Osteoblast (primary cell): ENCODE data around the gene MEGF11. TPM values are rescaled to one million over a fixed set of nuclear protein-coding genes. Genes with fewer than 3 reads are reported as not detected.

Experiments
- DNase-seq: peaks from one replicate; pipeline ENCODE4 v3.0.0; 2011; ENCODE audit warnings: low spot score, mixed read lengths; ENCODE audit not compliant: insufficient read length; ENCODE audit errors: missing footprints
- H2AFZ ChIP-seq: 2 replicates; pipeline ENCODE4 v1.6.0; 2011; ENCODE audit warnings: mild to moderate bottlenecking, low read length
- H3K27ac ChIP-seq: 2 replicates; pipeline ENCODE4 v1.5.1; 2011; ENCODE audit warnings: mild to moderate bottlenecking, low read depth, low read length, moderate library complexity
- H3K27me3 ChIP-seq: 2 replicates; pipeline ENCODE4 v1.6.0; 2012; ENCODE audit warnings: mild to moderate bottlenecking, control low read depth, inconsistent platforms, low read length, moderate library complexity; ENCODE audit not compliant: insufficient read depth
- H3K36me3 ChIP-seq: 2 replicates; pipeline ENCODE4 v1.5.1; 2011; ENCODE audit warnings: mild to moderate bottlenecking, low read length, control low read depth, moderate library complexity; ENCODE audit not compliant: insufficient read depth
- H3K4me1 ChIP-seq: 2 replicates; pipeline ENCODE4 v1.5.1; 2011; ENCODE audit warnings: mild to moderate bottlenecking, low read length, control low read depth, moderate library complexity; ENCODE audit not compliant: insufficient read depth
- H3K4me2 ChIP-seq: 2 replicates; pipeline ENCODE4 v1.6.0; 2011; ENCODE audit warnings: mild to moderate bottlenecking, low read length; ENCODE audit not compliant: insufficient read depth
- H3K4me3 ChIP-seq: fragments of 200-600 bp; sonication (generic); 3 replicates; pipeline ENCODE4 v1.5.1; 2012; ENCODE audit warnings: mild to moderate bottlenecking, low read length, inconsistent platforms; ENCODE audit not compliant: insufficient read depth
- H3K79me2 ChIP-seq: 2 replicates; pipeline ENCODE4 v1.6.0; 2012; ENCODE audit warnings: mild to moderate bottlenecking, low read length, control low read depth, inconsistent platforms; ENCODE audit not compliant: insufficient read depth
- H3K9me3 ChIP-seq: 2 replicates; pipeline ENCODE4 v1.5.1; 2011; ENCODE audit warnings: low read depth, low read length, control low read depth
- H4K20me1 ChIP-seq: 2 replicates; pipeline ENCODE4 v1.6.0; 2012; ENCODE audit warnings: mild to moderate bottlenecking, low read length, control low read depth; ENCODE audit not compliant: insufficient read depth
- total RNA-seq: library from RNA; depleted of rRNA; stranded (reverse); fragments of >200 nt; gene quantifications from 2 replicates; pipeline ENCODE4 v1.2.3, GENCODE V29; 2012
- TF ChIP-seq, protein P1 (sequence below): IDR thresholded peaks from 2 replicates; pipeline ENCODE4 v1.5.1; 2011; ENCODE audit warnings: mild to moderate bottlenecking, low read depth, low read length, moderate library complexity; ENCODE audit errors: extremely low read depth

MEGF11 gene
- total RNA-seq, 1 donor: not detected

DNA sequence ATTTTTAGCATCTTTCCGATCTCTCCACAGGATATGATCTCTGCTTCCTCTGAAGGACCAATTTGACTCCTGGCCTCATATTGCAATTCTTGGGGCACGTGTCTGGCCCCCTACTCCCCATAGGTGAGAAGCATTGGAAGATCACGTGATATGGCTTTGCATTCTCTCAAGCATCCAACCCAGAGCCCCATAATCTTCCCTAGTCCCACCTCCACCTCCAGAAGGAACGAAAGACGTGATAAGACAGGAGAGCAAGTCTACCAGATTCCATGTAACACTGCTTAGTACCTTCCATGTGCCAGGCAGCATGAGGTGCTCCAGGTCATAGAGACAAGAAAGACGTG is 176.3 kb downstream of the MEGF11 start:
- Histone ChIP-seq H2AFZ (no peak overlapping the region), H3K4me1 (no peaks in the 10 kb centered on the region), H3K27ac (no peak overlapping the region), H3K27me3 (peaks cover 8% of the 10 kb centered on the region), H3K4me3 (no peak overlapping the region), H3K9me3 (no peaks in the 10 kb centered on the region), H3K4me2 (no peak overlapping the region), H3K79me2 (no peaks in the 10 kb centered on the region), H4K20me1 (peaks cover 3% of the 10 kb centered on the region), H3K36me3 (no peaks in the 10 kb centered on the region)
- no peak for DNase-seq
- TF ChIP-seq, protein P1, sequence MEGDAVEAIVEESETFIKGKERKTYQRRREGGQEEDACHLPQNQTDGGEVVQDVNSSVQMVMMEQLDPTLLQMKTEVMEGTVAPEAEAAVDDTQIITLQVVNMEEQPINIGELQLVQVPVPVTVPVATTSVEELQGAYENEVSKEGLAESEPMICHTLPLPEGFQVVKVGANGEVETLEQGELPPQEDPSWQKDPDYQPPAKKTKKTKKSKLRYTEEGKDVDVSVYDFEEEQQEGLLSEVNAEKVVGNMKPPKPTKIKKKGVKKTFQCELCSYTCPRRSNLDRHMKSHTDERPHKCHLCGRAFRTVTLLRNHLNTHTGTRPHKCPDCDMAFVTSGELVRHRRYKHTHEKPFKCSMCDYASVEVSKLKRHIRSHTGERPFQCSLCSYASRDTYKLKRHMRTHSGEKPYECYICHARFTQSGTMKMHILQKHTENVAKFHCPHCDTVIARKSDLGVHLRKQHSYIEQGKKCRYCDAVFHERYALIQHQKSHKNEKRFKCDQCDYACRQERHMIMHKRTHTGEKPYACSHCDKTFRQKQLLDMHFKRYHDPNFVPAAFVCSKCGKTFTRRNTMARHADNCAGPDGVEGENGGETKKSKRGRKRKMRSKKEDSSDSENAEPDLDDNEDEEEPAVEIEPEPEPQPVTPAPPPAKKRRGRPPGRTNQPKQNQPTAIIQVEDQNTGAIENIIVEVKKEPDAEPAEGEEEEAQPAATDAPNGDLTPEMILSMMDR: no peak

GRCh38 chr15:66076591-66077319 is 176.8 kb downstream of the MEGF11 start:
- no peaks in the 10 kb centered on the region for H3K9me3 ChIP-seq
- no peak overlapping the region for H3K4me3 ChIP-seq
- H3K36me3 ChIP-seq: no peaks in the 10 kb centered on the region
- TF ChIP-seq, protein P1: no peak
- no peak for DNase-seq
- H3K79me2 ChIP-seq: no peaks in the 10 kb centered on the region
- no peaks in the 10 kb centered on the region for H3K4me1 ChIP-seq
- H3K27me3 ChIP-seq: peaks cover 8% of the 10 kb centered on the region
- no peak overlapping the region for H2AFZ ChIP-seq
- H3K27ac ChIP-seq: no peak overlapping the region
- H3K4me2 ChIP-seq: no peak overlapping the region
- peaks cover 3% of the 10 kb centered on the region for H4K20me1 ChIP-seq

GRCh38 chr15:66075947-66076346 is 177.6 kb downstream of the MEGF11 start:
- H3K27ac ChIP-seq: no peak overlapping the region
- H3K36me3 ChIP-seq: no peaks in the 10 kb centered on the region
- no peaks in the 10 kb centered on the region for H3K4me1 ChIP-seq
- no peaks in the 10 kb centered on the region for H3K9me3 ChIP-seq
- H2AFZ ChIP-seq: no peak overlapping the region
- no peak overlapping the region for H3K4me2 ChIP-seq
- no peak for DNase-seq
- H3K27me3 ChIP-seq: peaks cover 13% of the 10 kb centered on the region
- H3K79me2 ChIP-seq: no peaks in the 10 kb centered on the region
- H3K4me3 ChIP-seq: no peak overlapping the region
- TF ChIP-seq, protein P1: no peak
- peaks cover 3% of the 10 kb centered on the region for H4K20me1 ChIP-seq

DNA sequence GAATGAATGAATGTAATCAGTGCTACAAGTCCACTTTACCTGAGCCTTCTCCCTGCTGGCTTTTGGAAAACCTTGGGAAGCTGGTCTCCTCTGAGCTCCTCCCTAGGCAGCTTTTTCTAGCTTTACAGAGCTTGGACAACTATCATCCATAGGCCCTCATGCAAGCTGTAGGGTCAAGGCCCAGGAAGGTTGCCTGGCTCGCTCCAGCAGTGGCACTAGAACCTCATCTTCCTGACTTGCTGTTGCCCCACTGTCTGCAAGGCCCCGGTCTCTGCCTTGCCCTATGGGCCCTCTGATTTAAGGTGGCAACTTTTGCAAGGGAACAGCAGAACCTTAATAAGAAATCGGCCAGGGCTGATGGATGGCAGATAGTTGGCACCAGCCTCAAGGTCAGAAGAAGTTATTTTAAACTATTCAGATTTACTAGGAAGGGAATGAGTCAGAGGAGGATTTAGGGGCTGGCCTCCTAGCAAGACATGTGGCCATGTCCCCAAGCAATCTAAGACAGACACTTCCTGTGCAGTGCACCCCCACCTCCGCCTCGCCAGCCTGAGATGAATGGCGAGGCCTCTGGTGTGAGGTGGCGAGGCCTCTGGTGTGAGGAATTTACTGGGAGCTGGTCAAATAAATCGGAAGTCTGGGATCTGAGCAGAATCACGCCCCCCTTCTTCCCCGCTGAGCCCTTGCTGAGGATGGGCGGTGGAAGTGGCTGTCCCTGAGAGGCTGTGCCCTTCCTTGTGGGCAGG is 180.8 kb downstream of the MEGF11 start:
- Histone ChIP-seq H3K27ac (no peak overlapping the region), H4K20me1 (no peaks in the 10 kb centered on the region), H3K9me3 (no peaks in the 10 kb centered on the region), H3K36me3 (no peaks in the 10 kb centered on the region), H3K4me1 (no peaks in the 10 kb centered on the region), H2AFZ (no peak overlapping the region), H3K4me2 (no peak overlapping the region), H3K4me3 (no peak overlapping the region), H3K27me3 (peaks cover 19% of the 10 kb centered on the region), H3K79me2 (no peaks in the 10 kb centered on the region)
- TF ChIP-seq, protein P1: no peak
- DNase-seq: no peak
